ENCODE results near the gene GAA. TPM values are rescaled to one million over a fixed set of nuclear protein-coding genes. Genes with fewer than 3 reads are reported as not detected.

GAA gene
- total RNA-seq, 1 donor from 2014 or later: 38.4 TPM

GRCh38 chr17:80097844-80098691, 3.3 kb upstream of the GAA start:
- no peaks in the 10 kb centered on the region for H3K36me3 Mint-ChIP-seq (ENCODE audit: low read depth)
- no peaks in the 10 kb centered on the region for H3K27me3 Mint-ChIP-seq (ENCODE audit: low read depth)
- no peak for TF ChIP-seq CTCF (conservative IDR thresholded peaks at IDR 0.05)
- peaks cover 26% of the 10 kb centered on the region for H3K4me1 Mint-ChIP-seq
- peak overlapping the region; percentile 84 for H3K27ac Mint-ChIP-seq (ENCODE audit: unreplicated experiment)
- H3K4me3 Mint-ChIP-seq: peak overlapping the region; percentile 54
- no peak for DNase-seq (ENCODE audit: low read depth, low spot score)
- H3K9me3 Mint-ChIP-seq: no peaks in the 10 kb centered on the region

- TF ChIP-seq CTCF (conservative IDR thresholded peaks at IDR 0.05): no peak
- DNase-seq (ENCODE audit: low read depth, low spot score): no peak
- Mint-ChIP-seq H3K4me3 (peak overlapping the region; percentile 79), H3K27me3 (ENCODE audit: low read depth) (no peaks in the 10 kb centered on the region), H3K27ac (ENCODE audit: unreplicated experiment) (no peak overlapping the region), H3K9me3 (no peaks in the 10 kb centered on the region), H3K4me1 (peaks cover 30% of the 10 kb centered on the region), H3K36me3 (ENCODE audit: low read depth) (no peaks in the 10 kb centered on the region)
These were observed 1.9 kb upstream of the GAA start for GRCh38 chr17:80099291-80100034.

GRCh38 chr17:80100035-80100323, 1.4 kb upstream of the GAA start:
- DNase-seq (ENCODE audit: low read depth, low spot score): no peak
- Mint-ChIP-seq H3K4me1 (peaks cover 30% of the 10 kb centered on the region), H3K9me3 (no peaks in the 10 kb centered on the region), H3K4me3 (peak overlapping the region; percentile 79), H3K36me3 (ENCODE audit: low read depth) (no peaks in the 10 kb centered on the region), H3K27me3 (ENCODE audit: low read depth) (no peaks in the 10 kb centered on the region), H3K27ac (ENCODE audit: unreplicated experiment) (no peak overlapping the region)
- no peak for TF ChIP-seq CTCF (conservative IDR thresholded peaks at IDR 0.05)

- no peak for TF ChIP-seq CTCF (conservative IDR thresholded peaks at IDR 0.05)
- H3K27me3 Mint-ChIP-seq (ENCODE audit: low read depth): no peaks in the 10 kb centered on the region
These were observed 724 bp downstream of the GAA start for GRCh38 chr17:80101946-80102663.

GRCh38 chr17:80102664-80103448, 1.5 kb downstream of the GAA start:
- Mint-ChIP-seq H3K4me3 (peak overlapping the region; percentile 99), H3K36me3 (ENCODE audit: low read depth) (no peaks in the 10 kb centered on the region), H3K27me3 (ENCODE audit: low read depth) (no peaks in the 10 kb centered on the region), H3K9me3 (no peaks in the 10 kb centered on the region), H3K4me1 (peaks cover 27% of the 10 kb centered on the region), H3K27ac (ENCODE audit: unreplicated experiment) (peak overlapping the region; percentile 99)
- no peak for TF ChIP-seq CTCF (conservative IDR thresholded peaks at IDR 0.05)
- DNase-seq (ENCODE audit: low read depth, low spot score): no peak

More at GRCh38 chr17:80101946-80102663, 724 bp downstream of the GAA start:
- H3K36me3 Mint-ChIP-seq (ENCODE audit: low read depth): no peaks in the 10 kb centered on the region
- no peak for DNase-seq (ENCODE audit: low read depth, low spot score)
- no peaks in the 10 kb centered on the region for H3K9me3 Mint-ChIP-seq
- H3K4me1 Mint-ChIP-seq: peaks cover 34% of the 10 kb centered on the region
- H3K4me3 Mint-ChIP-seq: peak overlapping the region; percentile 99
- peak overlapping the region; percentile 99 for H3K27ac Mint-ChIP-seq (ENCODE audit: unreplicated experiment)

Measured in neural crest cell (in vitro differentiated cells).